OCI-LY3 (cell line): ENCODE measurements around the gene SURF4.
"Not testable (repeated sequence)": the region's sequence is repeated elsewhere in the genome, so short reads cannot be mapped to it uniquely, and the experiment has no call there.

Experiments
- H2AFZ ChIP-seq: fragments of 200-600, 300-600 bp; shearing (Covaris generic); 2 replicates; pipeline ENCODE4 v1.6.0; 2014; ENCODE audit warnings: antibody characterized with exemption, low read depth, low read length
- H3K27ac ChIP-seq: fragments of 200-600, 300-600 bp; sonication (generic); 2 replicates; pipeline ENCODE4 v1.5.1; 2014; ENCODE audit warnings: mild to moderate bottlenecking, low read length, moderate library complexity, mixed read lengths
- H3K27me3 ChIP-seq: fragments of 200-600, 300-600 bp; sonication (generic); 2 replicates; pipeline ENCODE4 v1.6.1; 2014; ENCODE audit warnings: low read depth, low read length, mixed read lengths
- H3K36me3 ChIP-seq: fragments of 200-600, 300-600 bp; sonication (generic); replicated peaks from 2 replicates; pipeline ENCODE3; 2014; ENCODE audit warnings: low read depth, low read length, mixed read lengths
- H3K4me1 ChIP-seq: fragments of 300-600, 200-600 bp; sonication (generic); 2 replicates; pipeline ENCODE4 v1.6.1; 2014; ENCODE audit warnings: low read length, mixed read lengths
- H3K4me2 ChIP-seq: fragments of 200-600, 300-600 bp; sonication (generic); 2 replicates; pipeline ENCODE4 v1.6.1; 2014; ENCODE audit warnings: low read length, mixed read lengths
- H3K4me3 ChIP-seq: fragments of 300-600, 200-600 bp; sonication (generic); 2 replicates; pipeline ENCODE4 v1.5.1; 2014; ENCODE audit warnings: antibody characterized with exemption, mild to moderate bottlenecking, low read length, moderate library complexity
- H3K79me2 ChIP-seq: fragments of 300-600, 200-600 bp; shearing (Covaris generic); 2 replicates; pipeline ENCODE4 v1.6.1; 2014; ENCODE audit warnings: mild to moderate bottlenecking, low read length, mixed read lengths
- H3K9ac ChIP-seq: fragments of 300-600, 200-600 bp; shearing (Covaris generic); 2 replicates; pipeline ENCODE4 v1.6.0; 2014; ENCODE audit warnings: mild to moderate bottlenecking, low read length, moderate library complexity
- H3K9me3 ChIP-seq: fragments of 200-600, 300-600 bp; shearing (Covaris generic); 2 replicates; pipeline ENCODE4 v1.6.1; 2014; ENCODE audit warnings: low read length, mixed read lengths; ENCODE audit not compliant: insufficient read depth
- H4K20me1 ChIP-seq: fragments of 200-600, 300-600 bp; sonication (generic); 2 replicates; pipeline ENCODE4 v1.6.1; 2016; ENCODE audit warnings: low read length, mixed read lengths; ENCODE audit not compliant: insufficient read depth
- EZH2phosphoT487 ChIP-seq: fragments of 200-600 bp; shearing (Covaris generic); IDR thresholded peaks from 2 replicates; pipeline ENCODE4 v1.6.1; 2018; ENCODE audit warnings: antibody characterized with exemption, mixed run types, low read depth
- TF ChIP-seq, protein P1 (sequence below): fragments of 200-600, 300-600 bp; sonication (generic); IDR thresholded peaks from 2 replicates; pipeline ENCODE4 v1.5.1; 2014; ENCODE audit warnings: antibody characterized with exemption, low read length, low read depth

The SURF4 gene

DNA sequence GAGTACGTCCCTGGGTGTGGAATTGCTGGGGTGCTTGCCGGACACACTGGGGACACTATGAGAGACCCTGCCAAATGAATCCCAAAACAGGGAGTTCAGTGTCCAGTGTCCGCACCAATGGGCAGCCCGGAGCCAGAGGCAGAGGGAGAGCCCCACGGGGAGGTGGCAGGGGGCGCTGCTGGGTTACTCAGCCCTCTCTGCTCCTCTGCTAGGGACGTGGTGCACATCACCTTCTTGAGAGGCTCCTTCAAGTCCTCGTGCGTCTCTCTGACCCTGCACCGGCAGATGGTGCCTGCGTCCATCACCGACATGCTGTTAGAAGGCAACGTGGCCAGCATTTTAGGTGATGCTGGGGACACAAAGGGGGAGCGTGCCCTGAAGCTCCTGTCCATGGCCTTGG is 21.1 kb upstream of the SURF4 start:
- Histone ChIP-seq H3K27ac (no peak overlapping the region), H2AFZ (no peak overlapping the region), H3K4me3 (no peak overlapping the region), H3K79me2 (no peaks in the 10 kb centered on the region), H3K4me2 (no peak overlapping the region), H4K20me1 (no peaks in the 10 kb centered on the region), H3K9ac (no peak overlapping the region), H3K9me3 (no peaks in the 10 kb centered on the region), H3K4me1 (no peaks in the 10 kb centered on the region), H3K27me3 (no peaks in the 10 kb centered on the region), H3K36me3 (no peaks in the 10 kb centered on the region)
- TF ChIP-seq, protein P1, sequence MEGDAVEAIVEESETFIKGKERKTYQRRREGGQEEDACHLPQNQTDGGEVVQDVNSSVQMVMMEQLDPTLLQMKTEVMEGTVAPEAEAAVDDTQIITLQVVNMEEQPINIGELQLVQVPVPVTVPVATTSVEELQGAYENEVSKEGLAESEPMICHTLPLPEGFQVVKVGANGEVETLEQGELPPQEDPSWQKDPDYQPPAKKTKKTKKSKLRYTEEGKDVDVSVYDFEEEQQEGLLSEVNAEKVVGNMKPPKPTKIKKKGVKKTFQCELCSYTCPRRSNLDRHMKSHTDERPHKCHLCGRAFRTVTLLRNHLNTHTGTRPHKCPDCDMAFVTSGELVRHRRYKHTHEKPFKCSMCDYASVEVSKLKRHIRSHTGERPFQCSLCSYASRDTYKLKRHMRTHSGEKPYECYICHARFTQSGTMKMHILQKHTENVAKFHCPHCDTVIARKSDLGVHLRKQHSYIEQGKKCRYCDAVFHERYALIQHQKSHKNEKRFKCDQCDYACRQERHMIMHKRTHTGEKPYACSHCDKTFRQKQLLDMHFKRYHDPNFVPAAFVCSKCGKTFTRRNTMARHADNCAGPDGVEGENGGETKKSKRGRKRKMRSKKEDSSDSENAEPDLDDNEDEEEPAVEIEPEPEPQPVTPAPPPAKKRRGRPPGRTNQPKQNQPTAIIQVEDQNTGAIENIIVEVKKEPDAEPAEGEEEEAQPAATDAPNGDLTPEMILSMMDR, result peak; percentile 20
- TF ChIP-seq EZH2phosphoT487, result no peak

DNA sequence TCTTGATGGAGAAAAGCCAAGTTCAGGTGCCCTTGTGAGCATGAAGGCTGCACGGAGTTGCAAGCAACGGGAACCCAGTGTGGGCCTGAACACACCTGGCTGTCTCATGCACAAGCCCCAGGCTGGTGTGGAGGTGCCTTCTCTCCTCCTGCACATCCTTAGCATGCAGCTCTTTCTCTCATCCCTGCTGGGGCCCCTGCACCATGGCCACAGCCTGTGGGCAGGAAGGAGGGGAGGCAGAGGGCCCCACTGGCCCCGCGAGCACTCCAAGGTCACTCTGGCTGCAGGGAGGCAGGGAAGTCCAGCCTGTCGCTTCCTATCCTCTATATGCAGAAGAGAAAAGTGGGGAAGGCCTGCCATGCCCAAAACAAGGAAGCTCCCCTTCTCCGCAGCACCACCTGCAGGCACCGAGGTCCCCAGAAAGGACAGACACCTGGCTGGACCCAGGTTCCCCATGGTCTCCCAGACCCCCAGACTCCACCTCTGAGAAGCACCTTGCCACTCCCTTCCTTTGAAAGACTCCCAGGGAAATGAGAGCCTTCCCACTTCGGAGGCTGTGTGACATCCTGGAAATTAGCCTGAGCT is 18.9 kb upstream of the SURF4 start:
- Histone ChIP-seq H3K9me3 (no peaks in the 10 kb centered on the region), H3K36me3 (no peaks in the 10 kb centered on the region), H3K4me3 (no peak overlapping the region), H2AFZ (no peak overlapping the region), H3K27ac (no peak overlapping the region), H3K79me2 (no peaks in the 10 kb centered on the region), H3K9ac (no peak overlapping the region), H3K4me2 (no peak overlapping the region), H3K4me1 (no peaks in the 10 kb centered on the region), H3K27me3 (no peaks in the 10 kb centered on the region), H4K20me1 (no peaks in the 10 kb centered on the region)
- no peak for TF ChIP-seq EZH2phosphoT487
- TF ChIP-seq, protein P1, result no peak

DNA sequence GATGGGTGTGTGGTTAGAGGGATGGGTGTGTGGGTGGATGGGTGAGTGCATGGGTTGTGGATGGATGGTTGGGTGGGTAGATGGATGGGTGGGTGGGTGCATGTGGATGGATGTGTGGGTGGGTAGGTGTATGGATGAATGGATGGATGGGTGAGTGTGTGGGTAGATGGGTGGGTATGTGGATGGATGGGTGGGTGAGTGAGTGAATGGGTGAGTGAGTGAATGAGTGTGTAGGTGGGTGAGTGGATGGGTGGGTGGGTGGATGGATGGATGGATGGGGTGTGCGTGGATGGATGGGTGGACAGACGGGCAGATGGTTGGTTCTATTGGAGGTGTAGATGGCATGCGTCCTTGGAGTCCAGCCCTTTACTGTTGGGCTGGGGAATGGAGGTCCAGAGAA is 17.5 kb upstream of the SURF4 start:
- no peaks in the 10 kb centered on the region for H3K79me2 ChIP-seq
- H3K4me3 ChIP-seq, result no peak overlapping the region
- no peak overlapping the region for H3K9ac ChIP-seq
- no peaks in the 10 kb centered on the region for H3K4me1 ChIP-seq
- no peaks in the 10 kb centered on the region for H3K36me3 ChIP-seq
- H3K9me3 ChIP-seq, result no peaks in the 10 kb centered on the region
- H3K27ac ChIP-seq, result no peak overlapping the region
- H3K4me2 ChIP-seq, result no peak overlapping the region
- no peaks in the 10 kb centered on the region for H3K27me3 ChIP-seq
- no peak overlapping the region for H2AFZ ChIP-seq
- no peak for TF ChIP-seq EZH2phosphoT487
- TF ChIP-seq, protein P1, result no peak
- H4K20me1 ChIP-seq, result no peaks in the 10 kb centered on the region

GRCh38 chr9:133392308-133392707 is 16.4 kb upstream of the SURF4 start:
- not testable (repeated sequence) for H3K27ac ChIP-seq, H3K36me3 ChIP-seq, H3K4me1 ChIP-seq, H2AFZ ChIP-seq, H3K9ac ChIP-seq, H3K4me3 ChIP-seq, H3K9me3 ChIP-seq, H3K79me2 ChIP-seq, H3K27me3 ChIP-seq, H3K4me2 ChIP-seq, H4K20me1 ChIP-seq

DNA sequence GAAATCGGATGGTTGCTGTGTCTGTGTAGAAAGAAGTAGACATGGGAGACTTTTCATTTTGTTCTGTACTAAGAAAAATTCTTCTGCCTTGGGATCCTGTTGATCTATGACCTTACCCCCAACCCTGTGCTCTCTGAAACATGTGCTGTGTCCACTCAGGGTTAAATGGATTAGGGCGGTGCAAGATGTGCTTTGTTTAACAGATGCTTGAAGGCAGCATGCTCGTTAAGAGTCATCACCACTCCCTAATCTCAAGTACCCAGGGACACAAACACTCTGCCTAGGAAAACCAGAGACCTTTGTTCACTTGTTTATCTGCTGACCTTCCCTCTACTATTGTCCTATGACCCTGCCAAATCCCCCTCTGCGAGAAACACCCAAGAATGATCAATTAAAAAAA is 15.6 kb upstream of the SURF4 start:
- not testable (repeated sequence) for H3K4me2 ChIP-seq, H3K9ac ChIP-seq

More for the DNA sequence above, 15.6 kb upstream of the SURF4 start:
- not testable (repeated sequence) for H3K36me3 ChIP-seq, H3K27ac ChIP-seq, H3K4me1 ChIP-seq, H3K27me3 ChIP-seq, H3K9me3 ChIP-seq, H2AFZ ChIP-seq, H4K20me1 ChIP-seq, H3K79me2 ChIP-seq, H3K4me3 ChIP-seq
